GM19025 (cell line): ENCODE data around the gene MLXIP.
"Not testable (repeated sequence)": the region's sequence is repeated elsewhere in the genome, so short reads cannot be mapped to it uniquely, and the experiment has no call there.

Experiments used
- ATAC-seq: cut with Tn5 transposase; IDR thresholded peaks from one replicate; pipeline ENCODE4 v1.9.1; 2021; ENCODE audit warnings: mild to moderate bottlenecking, low read depth, moderate library complexity; ENCODE audit not compliant: unreplicated experiment

The MLXIP gene

GRCh38 chr12:122052285-122052684 is 26.3 kb upstream of the MLXIP start:
- no peak for ATAC-seq

GRCh38 chr12:122054842-122055520 is 23.6 kb upstream of the MLXIP start:
- ATAC-seq: no peak

GRCh38 chr12:122056406-122056805 is 22.1 kb upstream of the MLXIP start:
- ATAC-seq: not testable (repeated sequence)

- ATAC-seq: no peak
These were observed 21.4 kb upstream of the MLXIP start for GRCh38 chr12:122057007-122057735.

- no peak for ATAC-seq
These were observed 20.8 kb upstream of the MLXIP start for GRCh38 chr12:122057769-122058168.

- ATAC-seq: no peak
These were observed 19.9 kb upstream of the MLXIP start for GRCh38 chr12:122058549-122059149.

- no peak for ATAC-seq
These were observed 19.2 kb upstream of the MLXIP start for GRCh38 chr12:122059203-122059960.

GRCh38 chr12:122060081-122060501 is 18.5 kb upstream of the MLXIP start:
- ATAC-seq: no peak

- ATAC-seq: no peak
These were observed 17.3 kb upstream of the MLXIP start for GRCh38 chr12:122061253-122061652.

- no peak for ATAC-seq
These were observed 15.5 kb upstream of the MLXIP start for GRCh38 chr12:122062832-122063693.

- ATAC-seq: no peak
These were observed 14.9 kb upstream of the MLXIP start for GRCh38 chr12:122063694-122064024.

GRCh38 chr12:122064025-122064777 is 14.4 kb upstream of the MLXIP start:
- no peak for ATAC-seq

GRCh38 chr12:122064780-122065588 is 13.6 kb upstream of the MLXIP start:
- no peak for ATAC-seq

- no peak for ATAC-seq
These were observed 11.0 kb upstream of the MLXIP start for GRCh38 chr12:122067548-122067947.

GRCh38 chr12:122067966-122068365 is 10.6 kb upstream of the MLXIP start:
- peak; percentile 88 for ATAC-seq

- ATAC-seq: no peak
These were observed 6.3 kb upstream of the MLXIP start for GRCh38 chr12:122072031-122072970.

- no peak for ATAC-seq
These were observed 4.7 kb upstream of the MLXIP start for GRCh38 chr12:122073815-122074214.
